IMR-90 (cell line): ENCODE measurements around the gene NLRC5. TPM values are rescaled to one million over a fixed set of nuclear protein-coding genes. Genes with fewer than 3 reads are reported as not detected.

Experiments
- ATAC-seq: fragments of 200-7000 bp; cut with Tn5 transposase; 2 replicates; pipeline ENCODE4 v1.9.1; 2020; ENCODE audit warnings: low read depth, mild to moderate bottlenecking, moderate library complexity
- BruUV-seq: library from RNA; stranded (reverse); fragments of 400-500 nt; replicated peaks from 2 replicates; lab custom pipeline; 2021; lab: Mats Ljungman, UMichigan
- CTCF ChIA-PET: fragments of 300-600 bp; formaldehyde crosslinking; extraction: SDS; loops from one replicate; lab custom pipeline; 2021; ENCODE audit warnings: antibody characterized with exemption; lab: Yijun Ruan, JAX
- POLR2A ChIA-PET: fragments of 300-600 bp; sonication (Branson Sonifier 250); formaldehyde crosslinking; loops from one replicate; lab custom pipeline; 2022; ENCODE audit warnings: antibody characterized with exemption; ENCODE audit not compliant: unreplicated experiment; lab: Charles Lee
- DNase-seq: peaks from one replicate; pipeline ENCODE4 v3.0.0; 2013
- H2AFZ ChIP-seq: replicated peaks from 2 replicates; pipeline ENCODE3; 2013; ENCODE audit warnings: low read length, mild to moderate bottlenecking; ENCODE audit not compliant: poor library complexity
- H2AK5ac ChIP-seq: 2 replicates; pipeline ENCODE4 v1.6.1; 2013; ENCODE audit warnings: low read depth, low read length, inconsistent platforms
- H2AK9ac ChIP-seq: replicated peaks from 2 replicates; pipeline ENCODE3; 2013; ENCODE audit warnings: mild to moderate bottlenecking, low read depth, low read length, moderate library complexity; ENCODE audit not compliant: poor library complexity
- H2BK120ac ChIP-seq: 2 replicates; pipeline ENCODE4 v1.6.1; 2013; ENCODE audit warnings: low read depth, low read length, inconsistent platforms
- H2BK15ac ChIP-seq: 3 replicates; pipeline ENCODE4 v1.6.1; 2013; ENCODE audit warnings: low read depth, low read length, inconsistent platforms
- H2BK20ac ChIP-seq: 2 replicates; pipeline ENCODE4 v1.6.1; 2013; ENCODE audit warnings: low read depth, mild to moderate bottlenecking, inconsistent platforms, low read length, moderate library complexity
- H2BK5ac ChIP-seq: 2 replicates; pipeline ENCODE4 v1.6.1; 2013; ENCODE audit warnings: mild to moderate bottlenecking, low read depth, low read length, inconsistent platforms; ENCODE audit not compliant: poor library complexity, severe bottlenecking
- H3K14ac ChIP-seq: replicated peaks from 2 replicates; pipeline ENCODE4 v1.6.1; 2013; ENCODE audit warnings: low read depth, low read length, inconsistent platforms
- H3K18ac ChIP-seq: 2 replicates; pipeline ENCODE4 v1.6.1; 2013; ENCODE audit warnings: low read depth, low read length, control low read depth
- H3K23ac ChIP-seq: 2 replicates; pipeline ENCODE4 v1.6.1; 2013; ENCODE audit warnings: low read depth, low read length, inconsistent platforms
- H3K27ac ChIP-seq: 2 replicates; pipeline ENCODE4 v1.5.1; 2013; ENCODE audit warnings: mild to moderate bottlenecking, control low read depth, low read length; ENCODE audit not compliant: insufficient read depth
- H3K27me3 ChIP-seq: 2 replicates; pipeline ENCODE4 v1.6.1; 2013; ENCODE audit warnings: low read length; ENCODE audit not compliant: control insufficient read depth, insufficient read depth
- H3K36me3 ChIP-seq: 2 replicates; pipeline ENCODE4 v1.6.1; 2013; ENCODE audit warnings: low read length, mixed read lengths; ENCODE audit not compliant: control insufficient read depth, insufficient read depth
- H3K4ac ChIP-seq: 2 replicates; pipeline ENCODE4 v1.6.1; 2013; ENCODE audit warnings: low read depth, low read length, inconsistent platforms
- H3K4me1 ChIP-seq: 2 replicates; pipeline ENCODE4 v1.6.1; 2013; ENCODE audit warnings: low read length, mixed read lengths; ENCODE audit not compliant: control insufficient read depth, insufficient read depth
- H3K4me2 ChIP-seq: 2 replicates; pipeline ENCODE4 v1.6.1; 2013; ENCODE audit warnings: low read depth, mild to moderate bottlenecking, control low read depth, low read length, moderate library complexity
- H3K4me3 ChIP-seq: 2 replicates; pipeline ENCODE4 v1.5.1; 2013; ENCODE audit warnings: low read depth, mild to moderate bottlenecking, control low read depth, low read length, moderate library complexity; ENCODE audit not compliant: insufficient read depth
- H3K56ac ChIP-seq: 2 replicates; pipeline ENCODE4 v1.6.1; 2013; ENCODE audit warnings: low read length, inconsistent platforms; ENCODE audit not compliant: insufficient read depth; ENCODE audit errors: extremely low read depth
- H3K79me1 ChIP-seq, 2 experiments: 2 replicates each; pipeline ENCODE4 v1.6.1; 2013; ENCODE audit warnings: low read length in 2 of 2, inconsistent platforms in 1 of 2, low read depth in 1 of 2
- H3K9ac ChIP-seq: 2 replicates; pipeline ENCODE4 v1.6.1; 2013; ENCODE audit warnings: low read depth, low read length, control low read depth
- H3K9me1 ChIP-seq: 2 replicates; pipeline ENCODE4 v1.6.1; 2013; ENCODE audit warnings: low read length, inconsistent platforms; ENCODE audit not compliant: insufficient read depth
- H3K9me3 ChIP-seq: 2 replicates; pipeline ENCODE4 v1.6.1; 2013; ENCODE audit warnings: low read length; ENCODE audit not compliant: control insufficient read depth, insufficient read depth
- H4K20me1 ChIP-seq: 2 replicates; pipeline ENCODE4 v1.6.1; 2013; ENCODE audit warnings: low read length, inconsistent platforms; ENCODE audit not compliant: insufficient read depth
- H4K5ac ChIP-seq: 2 replicates; pipeline ENCODE4 v1.6.1; 2013; ENCODE audit warnings: mild to moderate bottlenecking, low read depth, low read length, control low read depth
- H4K8ac ChIP-seq, 2 experiments: 2 replicates each; pipeline ENCODE4 v1.6.1; 2013; ENCODE audit warnings: low read depth in 2 of 2, low read length in 2 of 2, control low read depth in 1 of 2, inconsistent platforms in 1 of 2
- H4K91ac ChIP-seq: 2 replicates; pipeline ENCODE4 v1.6.1; 2013; ENCODE audit warnings: low read depth, low read length, inconsistent platforms; ENCODE audit not compliant: insufficient read depth
- NFE2L2 ChIP-seq: fragments of 150-350 bp; IDR thresholded peaks from 2 replicates; pipeline ENCODE4 v1.6.1; 2016; ENCODE audit warnings: low read depth, mild to moderate bottlenecking, low read length
- WGBS, 2 experiments: methylation state at CpG; one replicate each; pipeline versions ENCODE4 v1.1.5 to v1.1.7; 2013; ENCODE audit warnings: missing lambda C conversion rate in 2 of 2; ENCODE audit not compliant: insufficient read length in 1 of 2; ENCODE audit errors: extremely low coverage in 2 of 2; 5-methylcytosine and 5-hydroxymethylcytosine counted together
- dilution Hi-C: fragments of 300-500 bp; cut with HindIII; formaldehyde crosslinking; loops from one replicate; pipeline ENCODE4 v1.14.3; 2018; ENCODE audit warnings: low sequenced_read_pairs; ENCODE audit not compliant: unreplicated experiment
- in situ Hi-C: fragments of 300-500 bp; cut with MboI; formaldehyde crosslinking; loops from 3 replicates; pipeline ENCODE4 v1.14.3; 2019; ENCODE audit warnings: low sequenced_read_pairs, inconsistent platforms, mixed read lengths
- intact Hi-C: fragments of 100-400 bp; cut with micrococcal nuclease; formaldehyde crosslinking; loops from 2 replicates; pipeline ENCODE4 v1.10.0; 2022
- polyA plus RNA-seq, 3 experiments: library from polyadenylated mRNA; depleted of rRNA; stranded (reverse); fragments of >200 nt; gene quantifications; 2 replicates each; pipeline ENCODE4 v1.2.3, GENCODE V29; 2012; ENCODE audit warnings: low replicate concordance in 1 of 3
- total RNA-seq: library from RNA; depleted of rRNA; stranded (reverse); fragments of >200 nt; gene quantifications from 2 replicates; pipeline ENCODE4 v1.2.3, GENCODE V29; 2012

The NLRC5 gene
- total and polyA plus RNA-seq, 2 of the 4 experiments (the other 2 are of a cell fraction): 9.1 to 14.9 TPM

GRCh38 chr16:57032931-57033330 lies 43.6 kb downstream of the NLRC5 start:
- intact Hi-C loops: no loop called here
- Histone ChIP-seq H4K20me1 (peaks cover 4% of the 10 kb centered on the region; the same call in 1 of the 2 replicates), H3K27me3 (no peaks in the 10 kb centered on the region), H3K14ac (no peak overlapping the region), H3K56ac (no peak overlapping the region), H3K27ac (no peak overlapping the region), H3K36me3 (peaks cover 13% of the 10 kb centered on the region; the same call in 1 of the 2 replicates), H2AFZ (no peak overlapping the region), H4K5ac (no peak overlapping the region), H3K4me1 (peaks cover 8% of the 10 kb centered on the region), H2BK120ac (no peak overlapping the region), H3K23ac (no peak overlapping the region), H3K79me1 (peaks cover 0 to 11% of the 10 kb centered on the region in 2 experiments; a peak in 2 of 4 replicates), H3K18ac (no peak overlapping the region), H2AK9ac (no peak overlapping the region), H3K9me1 (peaks cover 30% of the 10 kb centered on the region), H3K9me3 (no peaks in the 10 kb centered on the region), H2BK15ac (no peak overlapping the region), H2AK5ac (no peak overlapping the region), H3K4me3 (no peak overlapping the region), H2BK20ac (no peak overlapping the region), H3K4me2 (no peak overlapping the region), H4K91ac (no peak overlapping the region), H2BK5ac (no peak overlapping the region), H3K9ac (no peak overlapping the region), H4K8ac (no peak overlapping the region), H3K4ac (no peak overlapping the region)
- CTCF ChIA-PET: interaction anchor here (0.6 kb wide), 1 partner anchor 17 kb away, joined by 4 read pairs; no protein-coding TSS in a partner anchor
- DNase-seq: no peak
- ATAC-seq: no peak
- WGBS, 2 experiments: 82% methylated on average over 4 of the region's 5 CpGs; no CpG with 5 or more reads in 1 of the 2 experiments
- dilution Hi-C loops: no loop called here
- BruUV-seq: no TSS peak
- no peak for TF ChIP-seq NFE2L2
- in situ Hi-C loops: no loop called here
- POLR2A ChIA-PET: no interaction called here
